Parathyroid adenoma (tissue), 2 donors: ENCODE results near the gene SFTPD.

ENCODE experiments used
- H2AFZ ChIP-seq: fragments of 300-600 bp; sonication (generic); one replicate; pipeline ENCODE4 v1.7.0; 2017; ENCODE audit warnings: antibody characterized with exemption, mild to moderate bottlenecking
- H3K27ac ChIP-seq: fragments of 300-600 bp; sonication (generic); one replicate; pipeline ENCODE4 v1.7.0; 2017
- H3K27me3 ChIP-seq: fragments of 300-600 bp; sonication (generic); one replicate; pipeline ENCODE4 v1.7.0; 2017; ENCODE audit warnings: low read length; ENCODE audit not compliant: control insufficient read depth, insufficient read depth
- H3K36me3 ChIP-seq: fragments of 300-600 bp; sonication (generic); one replicate; pipeline ENCODE4 v1.7.0; 2017; ENCODE audit warnings: low read length; ENCODE audit not compliant: control insufficient read depth, insufficient read depth
- H3K4me1 ChIP-seq: fragments of 300-600 bp; sonication (generic); one replicate; pipeline ENCODE4 v1.7.0; 2017; ENCODE audit warnings: control low read depth
- H3K4me2 ChIP-seq: fragments of 300-600 bp; sonication (generic); one replicate; pipeline ENCODE4 v1.7.0; 2017; ENCODE audit warnings: low read length
- H3K4me3 ChIP-seq: fragments of 300-600 bp; sonication (generic); one replicate; pipeline ENCODE4 v1.7.0; 2017; ENCODE audit warnings: low read depth, low read length
- H3K79me2 ChIP-seq: fragments of 300-600 bp; sonication (generic); one replicate; pipeline ENCODE4 v1.7.0; 2017; ENCODE audit warnings: control low read depth
- H3K9ac ChIP-seq: fragments of 300-600 bp; sonication (generic); one replicate; pipeline ENCODE4 v1.7.0; 2017; ENCODE audit warnings: mild to moderate bottlenecking
- H3K9me3 ChIP-seq: fragments of 300-600 bp; sonication (generic); one replicate; pipeline ENCODE4 v1.7.0; 2017; ENCODE audit warnings: low read length; ENCODE audit not compliant: control insufficient read depth
- CTCF ChIP-seq: fragments of 300-600 bp; sonication (generic); IDR thresholded peaks from one replicate; pipeline ENCODE4 v1.7.0; 2017; ENCODE audit warnings: antibody characterized with exemption, mild to moderate bottlenecking
- donor health status: primary hyperparathyroidism.

The SFTPD gene

GRCh38 chr10:79941585-79942210 lies 7.2 kb downstream of the SFTPD start:
- no peaks in the 10 kb centered on the region for H3K9me3 ChIP-seq
- H3K36me3 ChIP-seq: no peaks in the 10 kb centered on the region
- no peak for TF ChIP-seq CTCF
- H3K4me3 ChIP-seq: no peak overlapping the region
- H3K9ac ChIP-seq: no peak overlapping the region
- no peak overlapping the region for H3K27ac ChIP-seq
- H3K27me3 ChIP-seq: no peaks in the 10 kb centered on the region
- H2AFZ ChIP-seq: no peak overlapping the region
- no peak overlapping the region for H3K4me2 ChIP-seq
- no peaks in the 10 kb centered on the region for H3K79me2 ChIP-seq
- H3K4me1 ChIP-seq: no peaks in the 10 kb centered on the region

GRCh38 chr10:79941146-79941545 lies 7.8 kb downstream of the SFTPD start:
- H3K4me1 ChIP-seq: no peaks in the 10 kb centered on the region
- no peaks in the 10 kb centered on the region for H3K27me3 ChIP-seq
- no peak for TF ChIP-seq CTCF
- no peaks in the 10 kb centered on the region for H3K79me2 ChIP-seq
- H3K4me3 ChIP-seq: no peak overlapping the region
- no peak overlapping the region for H3K4me2 ChIP-seq
- H3K9me3 ChIP-seq: no peaks in the 10 kb centered on the region
- no peak overlapping the region for H2AFZ ChIP-seq
- H3K9ac ChIP-seq: no peak overlapping the region
- no peak overlapping the region for H3K27ac ChIP-seq
- H3K36me3 ChIP-seq: no peaks in the 10 kb centered on the region

GRCh38 chr10:79940431-79940830 lies 8.5 kb downstream of the SFTPD start:
- Histone ChIP-seq H3K9ac (no peak overlapping the region), H3K4me2 (no peak overlapping the region), H3K36me3 (no peaks in the 10 kb centered on the region), H3K27ac (no peak overlapping the region), H2AFZ (no peak overlapping the region), H3K4me1 (no peaks in the 10 kb centered on the region), H3K9me3 (no peaks in the 10 kb centered on the region), H3K27me3 (no peaks in the 10 kb centered on the region), H3K79me2 (no peaks in the 10 kb centered on the region), H3K4me3 (no peak overlapping the region)
- no peak for TF ChIP-seq CTCF

- no peaks in the 10 kb centered on the region for H3K36me3 ChIP-seq
- H3K4me3 ChIP-seq: no peak overlapping the region
- no peak overlapping the region for H3K27ac ChIP-seq
- H3K27me3 ChIP-seq: no peaks in the 10 kb centered on the region
- no peaks in the 10 kb centered on the region for H3K9me3 ChIP-seq
- H2AFZ ChIP-seq: no peak overlapping the region
- no peak overlapping the region for H3K9ac ChIP-seq
- no peaks in the 10 kb centered on the region for H3K4me1 ChIP-seq
- no peak overlapping the region for H3K4me2 ChIP-seq
- no peaks in the 10 kb centered on the region for H3K79me2 ChIP-seq
- TF ChIP-seq CTCF: no peak
Measured at GRCh38 chr10:79939969-79940368, 8.9 kb downstream of the SFTPD start.

- Histone ChIP-seq H3K36me3 (no peaks in the 10 kb centered on the region), H3K27ac (no peak overlapping the region), H3K9ac (no peak overlapping the region), H2AFZ (no peak overlapping the region), H3K4me2 (no peak overlapping the region), H3K4me1 (no peaks in the 10 kb centered on the region), H3K4me3 (no peak overlapping the region), H3K9me3 (no peaks in the 10 kb centered on the region), H3K27me3 (no peaks in the 10 kb centered on the region), H3K79me2 (no peaks in the 10 kb centered on the region)
- TF ChIP-seq CTCF: no peak
Measured at GRCh38 chr10:79938728-79939406, 10.0 kb downstream of the SFTPD start.
